GM12865 (cell line): Measurements from ENCODE around the gene SRC.

ENCODE experiments used
- DNase-seq: peaks from one replicate; pipeline ENCODE4 v3.0.0; 2010; ENCODE audit warnings: low read depth
- H3K4me3 ChIP-seq: 2 replicates; pipeline ENCODE4 v1.5.1; 2011; ENCODE audit warnings: mild to moderate bottlenecking, low read depth, low read length, control low read depth
- TF ChIP-seq, protein P1 (sequence below): IDR thresholded peaks from 2 replicates; pipeline ENCODE4 v1.5.1; 2011; ENCODE audit warnings: low read length, control low read depth, low read depth, inconsistent platforms; ENCODE audit not compliant: insufficient read depth; ENCODE audit errors: missing control alignments

SRC gene

DNA sequence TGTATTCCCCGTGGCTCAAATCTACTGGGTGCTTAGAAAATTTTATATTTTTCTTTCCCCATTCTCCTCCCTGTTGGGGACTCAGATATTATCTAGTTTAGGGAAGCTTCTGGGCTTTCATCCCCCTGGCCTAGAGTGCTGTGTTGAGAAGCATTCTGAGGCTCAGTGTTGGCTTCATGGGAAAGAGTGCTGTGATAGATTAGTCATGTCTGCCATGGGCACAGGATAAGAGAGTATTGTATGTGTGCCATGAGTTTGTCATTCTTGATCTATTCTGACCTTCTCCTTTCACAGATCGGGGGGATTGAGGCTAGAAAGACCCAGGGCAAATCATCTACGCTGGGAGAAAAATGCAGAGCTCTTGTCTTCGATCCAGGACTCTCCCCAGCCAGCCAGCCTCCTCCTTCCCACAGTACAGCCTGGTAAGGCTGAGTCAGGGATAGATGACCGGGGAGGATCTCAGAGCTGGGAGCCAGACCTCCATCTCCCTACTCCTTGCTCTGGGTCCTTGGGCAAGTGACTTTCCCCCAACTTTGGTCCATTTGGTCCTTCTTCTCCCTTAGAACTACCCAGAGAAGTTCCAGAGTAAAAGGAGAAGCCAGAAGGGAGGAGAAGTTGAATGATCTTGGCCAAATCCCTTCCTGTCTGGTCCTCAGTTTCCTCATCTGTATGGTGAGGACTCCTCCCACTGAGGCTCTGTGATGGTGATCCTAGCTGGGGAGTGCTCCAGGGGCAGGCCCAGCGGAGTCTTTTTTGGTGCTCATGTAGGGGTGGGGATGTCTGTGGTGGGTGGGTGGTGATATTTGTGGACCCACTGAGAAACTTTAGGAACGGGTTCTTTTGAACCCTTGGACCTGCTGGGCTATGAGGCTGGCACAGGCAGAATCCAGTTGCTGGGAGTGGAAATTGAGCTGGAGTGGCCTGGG is 5.0 kb downstream of the SRC start:
- TF ChIP-seq, protein P1, sequence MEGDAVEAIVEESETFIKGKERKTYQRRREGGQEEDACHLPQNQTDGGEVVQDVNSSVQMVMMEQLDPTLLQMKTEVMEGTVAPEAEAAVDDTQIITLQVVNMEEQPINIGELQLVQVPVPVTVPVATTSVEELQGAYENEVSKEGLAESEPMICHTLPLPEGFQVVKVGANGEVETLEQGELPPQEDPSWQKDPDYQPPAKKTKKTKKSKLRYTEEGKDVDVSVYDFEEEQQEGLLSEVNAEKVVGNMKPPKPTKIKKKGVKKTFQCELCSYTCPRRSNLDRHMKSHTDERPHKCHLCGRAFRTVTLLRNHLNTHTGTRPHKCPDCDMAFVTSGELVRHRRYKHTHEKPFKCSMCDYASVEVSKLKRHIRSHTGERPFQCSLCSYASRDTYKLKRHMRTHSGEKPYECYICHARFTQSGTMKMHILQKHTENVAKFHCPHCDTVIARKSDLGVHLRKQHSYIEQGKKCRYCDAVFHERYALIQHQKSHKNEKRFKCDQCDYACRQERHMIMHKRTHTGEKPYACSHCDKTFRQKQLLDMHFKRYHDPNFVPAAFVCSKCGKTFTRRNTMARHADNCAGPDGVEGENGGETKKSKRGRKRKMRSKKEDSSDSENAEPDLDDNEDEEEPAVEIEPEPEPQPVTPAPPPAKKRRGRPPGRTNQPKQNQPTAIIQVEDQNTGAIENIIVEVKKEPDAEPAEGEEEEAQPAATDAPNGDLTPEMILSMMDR, result no peak
- DNase-seq, result no peak
- H3K4me3 ChIP-seq, result no peak overlapping the region

DNA sequence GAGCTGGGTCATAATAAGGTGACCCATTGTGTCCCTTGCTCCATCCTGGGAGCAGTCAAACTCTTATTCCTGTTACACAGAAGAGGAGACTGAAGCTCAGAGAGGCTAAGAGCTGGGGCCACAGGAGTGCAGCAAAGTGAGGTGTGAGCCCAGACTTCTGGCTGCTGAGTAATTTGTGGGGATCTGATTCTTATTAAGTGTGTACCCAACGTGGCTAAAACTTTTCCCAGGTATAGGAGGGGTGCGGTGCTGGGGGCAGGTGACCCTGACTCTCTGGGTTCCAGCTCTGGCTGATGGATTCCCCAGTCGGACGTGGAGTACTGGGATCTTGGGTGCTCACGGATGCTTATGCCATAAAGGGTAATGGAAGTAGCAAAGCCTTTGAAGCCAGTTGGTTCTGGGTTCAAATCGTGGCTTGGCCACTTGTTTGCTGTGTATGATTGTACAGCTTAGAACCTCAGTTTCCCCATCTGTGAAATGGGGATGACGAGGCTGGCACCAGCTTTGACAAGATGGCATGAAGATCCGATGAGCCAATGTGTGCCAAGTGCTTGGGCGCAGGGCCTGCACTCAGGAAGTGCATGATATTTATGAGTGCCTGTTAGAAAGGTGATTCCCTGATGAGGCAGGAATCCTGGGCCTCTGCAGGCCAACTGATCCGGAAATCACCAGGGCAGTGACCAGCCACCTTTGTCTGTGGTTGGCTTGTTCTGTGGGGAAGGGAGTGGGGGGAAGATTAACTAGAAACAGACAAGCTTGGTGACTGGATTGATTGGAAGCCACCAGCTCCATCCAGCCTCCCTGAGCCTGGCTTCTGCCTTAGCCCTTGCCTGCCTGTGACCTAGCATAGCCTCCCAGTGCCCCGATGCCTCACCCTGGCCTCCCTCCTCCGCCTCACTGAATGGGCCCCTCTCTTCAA is 6.0 kb downstream of the SRC start:
- no peak for DNase-seq

DNA sequence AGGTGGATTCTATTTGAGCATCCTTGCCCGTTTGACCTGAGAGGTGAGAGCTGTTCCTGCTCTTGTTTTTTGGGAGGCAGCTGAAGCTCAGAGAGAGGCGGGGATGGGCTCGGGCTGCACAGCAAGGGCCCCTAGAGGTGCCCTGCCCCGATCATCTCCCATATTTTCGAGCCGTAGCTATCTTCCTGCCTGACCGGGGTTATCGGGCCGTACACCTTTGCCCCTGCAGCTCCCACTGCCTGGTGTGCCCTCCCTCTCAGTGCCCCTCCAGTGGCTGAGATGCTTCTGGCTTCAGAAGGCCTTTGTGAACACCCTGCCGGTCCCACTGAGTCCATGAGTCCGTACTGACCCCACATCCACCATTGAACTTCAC is 6.7 kb downstream of the SRC start:
- no peak for DNase-seq
- no peak overlapping the region for H3K4me3 ChIP-seq
- TF ChIP-seq, protein P1, result no peak

More for the DNA sequence above, 6.0 kb downstream of the SRC start:
- H3K4me3 ChIP-seq, result no peak overlapping the region
- TF ChIP-seq, protein P1, result no peak

DNA sequence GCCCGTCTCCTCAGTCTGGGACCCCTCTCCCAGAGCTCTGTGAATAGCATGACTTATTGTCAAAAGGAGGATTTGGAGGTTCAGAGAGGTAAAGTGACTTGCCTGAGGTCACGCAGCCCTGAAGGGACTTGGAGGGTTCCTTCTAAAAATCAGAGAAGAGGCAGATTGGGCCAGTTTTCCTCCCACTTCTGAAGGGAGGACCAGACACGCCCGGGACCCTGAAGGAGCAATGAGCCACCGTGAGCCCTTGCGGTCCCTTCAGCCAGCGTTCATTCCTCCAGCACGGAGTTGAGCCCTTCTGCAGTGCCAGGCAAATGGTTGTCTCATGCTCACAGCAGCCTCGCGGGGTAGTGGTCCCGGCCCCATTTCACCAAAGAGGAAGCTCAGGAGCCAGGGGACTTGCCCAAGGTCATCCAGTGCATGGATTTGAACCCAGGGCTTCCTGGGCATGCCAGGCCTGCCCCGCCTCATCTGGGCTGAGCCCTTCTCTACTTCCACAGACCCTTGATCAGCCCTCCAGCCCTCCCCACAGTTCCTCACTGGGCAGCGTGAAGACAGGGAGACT is 7.4 kb downstream of the SRC start:
- DNase-seq, result no peak
- no peak overlapping the region for H3K4me3 ChIP-seq
- TF ChIP-seq, protein P1, result no peak

DNA sequence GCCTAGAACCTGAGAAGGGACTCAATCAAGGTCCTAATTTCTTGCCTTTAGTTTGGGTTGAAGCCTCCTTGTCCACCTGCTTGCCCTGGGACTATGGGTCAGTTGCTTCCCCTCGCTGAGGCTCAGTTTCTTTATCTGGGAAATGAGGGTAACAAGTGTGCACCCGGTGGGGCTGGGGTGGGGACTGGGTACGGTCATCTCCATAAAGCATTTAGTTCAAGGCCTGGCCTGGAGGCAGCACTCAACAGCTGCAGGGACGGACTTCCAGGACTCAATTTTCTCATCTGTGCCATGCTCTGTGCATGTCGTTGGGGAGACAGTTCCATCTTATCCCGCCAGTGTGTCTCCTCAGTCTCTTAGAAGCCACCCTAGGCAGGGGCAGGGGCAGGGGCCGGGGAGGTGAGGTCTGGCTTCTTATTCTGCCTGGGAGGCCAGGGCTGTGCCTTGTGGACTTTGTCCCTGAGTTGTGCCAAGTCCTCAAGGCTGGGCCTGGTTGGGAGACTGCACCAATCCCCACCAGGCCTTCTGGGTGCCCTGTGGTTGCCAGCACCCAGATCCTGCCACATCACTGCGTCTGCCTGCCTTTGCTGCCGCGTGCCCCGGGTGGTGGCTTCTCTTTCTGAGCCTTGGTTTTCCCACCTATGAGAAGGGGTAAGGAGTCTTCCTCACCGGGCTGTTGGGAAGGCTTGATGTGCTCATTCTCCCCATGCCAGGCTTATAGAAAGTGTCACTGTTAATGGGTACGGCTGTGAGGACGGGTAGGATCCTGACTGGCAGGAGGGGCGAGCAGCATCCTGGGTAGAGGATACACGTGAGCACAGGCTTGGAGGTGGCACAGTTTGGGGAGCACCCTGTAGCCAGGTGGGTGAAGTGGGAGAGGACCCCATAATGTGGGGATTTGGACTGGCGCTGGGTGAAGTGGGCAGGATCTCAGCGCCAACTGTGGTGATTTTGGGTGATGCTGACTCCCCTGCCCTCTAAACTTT is 8.6 kb downstream of the SRC start:
- DNase-seq, result no peak
- TF ChIP-seq, protein P1, result no peak
- no peak overlapping the region for H3K4me3 ChIP-seq
